Gastrocnemius medialis (tissue), 4 donors: ENCODE data around the gene GPR132. TPM values are rescaled to one million over a fixed set of nuclear protein-coding genes. Genes with fewer than 3 reads are reported as not detected.

ENCODE experiments used
- ATAC-seq, 2 donors: fragments of 150-250 bp; one replicate each; pipeline ENCODE4 v1.9.1; 2016
- DNase-seq, 2 donors: peaks; one replicate each; pipeline ENCODE4 v3.0.0-alpha.2; 2019
- H3K27ac ChIP-seq, 4 donors: fragments of 200-600 bp; sonication (generic); 1 replicate in 1 of 4; 2 replicates in 3 of 4; pipeline ENCODE4 v1.5.1; 2016 to 2018; ENCODE audit warnings: mild to moderate bottlenecking in 2 of 4, moderate library complexity in 1 of 4
- H3K27me3 ChIP-seq, 3 donors: fragments of 200-600 bp; sonication (generic) in 2 of 3; 1 replicate in 1 of 3; 2 replicates in 2 of 3; pipeline versions ENCODE4 v1.5.1 to v1.6.0; 2016 to 2019; ENCODE audit warnings: mild to moderate bottlenecking in 1 of 3, moderate library complexity in 1 of 3
- H3K36me3 ChIP-seq, 2 donors: fragments of 200-600 bp; sonication (generic) in 1 of 2; one replicate each; pipeline ENCODE4 v1.5.1; 2017 to 2018
- H3K4me1 ChIP-seq, 2 donors: fragments of 200-600 bp; sonication (generic) in 1 of 2; one replicate each; pipeline ENCODE4 v1.5.1; 2016 to 2017; ENCODE audit warnings: mild to moderate bottlenecking in 2 of 2
- H3K4me3 ChIP-seq, 4 donors: fragments of 200-600 bp; sonication (generic) in 3 of 4; 1 replicate in 1 of 4; 2 replicates in 3 of 4; pipeline ENCODE4 v1.5.1; 2016 to 2019; ENCODE audit warnings: mild to moderate bottlenecking in 2 of 4
- H3K9me3 ChIP-seq, 3 donors: fragments of 200-600 bp; sonication (generic) in 2 of 3; 1 replicate in 1 of 3; 2 replicates in 2 of 3; pipeline ENCODE4 v1.5.1; 2016 to 2019
- CTCF ChIP-seq, 5 experiments: fragments of 450-650 bp in 3 of 5; fragments of 200-600 bp in 2 of 5; sonication (generic) in 2 of 5; IDR thresholded peaks in 4 of 5; conservative IDR thresholded peaks in 1 of 5; 1 replicate in 4 of 5; 2 replicates in 1 of 5; pipeline ENCODE4 v1.5.1; 2016 to 2019; ENCODE audit warnings: antibody characterized with exemption in 5 of 5, mild to moderate bottlenecking in 3 of 5, moderate library complexity in 3 of 5
- POLR2A ChIP-seq, 2 donors: fragments of 450-650 bp; IDR thresholded peaks; one replicate each; pipeline ENCODE4 v1.6.1; 2017; ENCODE audit warnings: antibody characterized with exemption in 2 of 2, mild to moderate bottlenecking in 2 of 2, moderate library complexity in 2 of 2
- in situ Hi-C, 4 donors: fragments of 200-750 bp; cut with MboI; loops; one replicate each; pipeline versions ENCODE4 v1.15.0 to v1.8.0; 2017; ENCODE audit warnings: low sequenced_read_pairs in 4 of 4
- intact Hi-C: fragments of 100-400 bp; cut with DNase I; formaldehyde crosslinking; loops from one replicate; pipeline ENCODE4 v1.15.1; 2023; ENCODE audit warnings: low total_unique reads
- total RNA-seq, 4 donors: library from RNA; depleted of rRNA; stranded (reverse); fragments of >200 nt; gene quantifications; one replicate each; pipeline versions ENCODE4 v1.1.0 to v1.2.3, GENCODE V29; 2016

Gene GPR132
- total RNA-seq, 4 donors from 2014 or later = 0.07 to 0.61 (median 0.26) TPM

- Histone ChIP-seq H3K4me1 (peaks cover under 1 to 4% of the 10 kb centered on the region in 2 donors), H3K9me3 (no peaks in the 10 kb centered on the region), H3K27ac (no peak overlapping the region), H3K4me3 (no peak overlapping the region), H3K36me3 (peaks cover 0 to 7% of the 10 kb centered on the region in 2 donors), H3K27me3 (no peaks in the 10 kb centered on the region)
- ATAC-seq (no peak), DNase-seq (no peak)
- in situ Hi-C loops = no loop called here
- TF ChIP-seq POLR2A (IDR thresholded peaks at IDR 0.05) (no peak), CTCF (IDR thresholded peaks at IDR 0.05 in 4 of 5, conservative IDR thresholded peaks at IDR 0.05 in 1 of 5) (no peak)
- intact Hi-C loops = loop anchor here (5.0 kb wide), 1 partner anchor 33 kb away; no protein-coding TSS in a partner anchor
These were observed 50.6 kb downstream of the GPR132 start for GRCh38 chr14:105014631-105015030.

GRCh38 chr14:105014032-105014431 is 51.2 kb downstream of the GPR132 start:
- ATAC-seq (no peak), DNase-seq (no peak)
- H3K36me3 ChIP-seq = peaks cover 0 to 7% of the 10 kb centered on the region in 2 donors
- TF ChIP-seq POLR2A (IDR thresholded peaks at IDR 0.05) (no peak), CTCF (IDR thresholded peaks at IDR 0.05 in 4 of 5, conservative IDR thresholded peaks at IDR 0.05 in 1 of 5) (no peak)
- in situ Hi-C loops (no loop called here), intact Hi-C loops (loop anchor here (5.0 kb wide), 1 partner anchor 33 kb away; no protein-coding TSS in a partner anchor)
- H3K4me1 ChIP-seq = no peaks in the 10 kb centered on the region
- no peaks in the 10 kb centered on the region for H3K27me3 ChIP-seq
- no peak overlapping the region for H3K27ac ChIP-seq
- H3K4me3 ChIP-seq = no peak overlapping the region
- no peaks in the 10 kb centered on the region for H3K9me3 ChIP-seq

- TF ChIP-seq CTCF (IDR thresholded peaks at IDR 0.05 in 4 of 5, conservative IDR thresholded peaks at IDR 0.05 in 1 of 5) = no peak
- TF ChIP-seq POLR2A (IDR thresholded peaks at IDR 0.05) = no peak
- in situ Hi-C loops = no loop called here
- ATAC-seq = no peak
- Histone ChIP-seq H3K4me1 (no peaks in the 10 kb centered on the region), H3K9me3 (no peaks in the 10 kb centered on the region), H3K36me3 (peaks cover 0 to 7% of the 10 kb centered on the region in 2 donors), H3K27ac (no peak overlapping the region), H3K4me3 (no peak overlapping the region), H3K27me3 (no peaks in the 10 kb centered on the region)
- intact Hi-C loops = loop anchor here (5.0 kb wide), 1 partner anchor 34 kb away; no protein-coding TSS in a partner anchor
- DNase-seq = no peak
These were observed 52.0 kb downstream of the GPR132 start for GRCh38 chr14:105013150-105013785.

- ATAC-seq (no peak), DNase-seq (no peak)
- no peaks in the 10 kb centered on the region for H3K27me3 ChIP-seq
- intact Hi-C loops (loop anchor here (5.0 kb wide), 1 partner anchor 35 kb away; no protein-coding TSS in a partner anchor), in situ Hi-C loops (no loop called here)
- H3K4me1 ChIP-seq = no peaks in the 10 kb centered on the region
- H3K4me3 ChIP-seq = no peak overlapping the region
- TF ChIP-seq POLR2A (IDR thresholded peaks at IDR 0.05) = no peak
- peak in 2 of 5 experiments; percentile 23 to 44 for TF ChIP-seq CTCF (IDR thresholded peaks at IDR 0.05 in 4 of 5, conservative IDR thresholded peaks at IDR 0.05 in 1 of 5)
- no peaks in the 10 kb centered on the region for H3K9me3 ChIP-seq
- H3K36me3 ChIP-seq = peaks cover 0 to 7% of the 10 kb centered on the region in 2 donors
- no peak overlapping the region for H3K27ac ChIP-seq
These were observed 52.9 kb downstream of the GPR132 start for GRCh38 chr14:105012171-105012985.
